ENCODE results near the gene PDE3A.
"Not testable (repeated sequence)": the region's sequence is repeated elsewhere in the genome, so short reads cannot be mapped to it uniquely, and the experiment has no call there.

PDE3A gene

DNA sequence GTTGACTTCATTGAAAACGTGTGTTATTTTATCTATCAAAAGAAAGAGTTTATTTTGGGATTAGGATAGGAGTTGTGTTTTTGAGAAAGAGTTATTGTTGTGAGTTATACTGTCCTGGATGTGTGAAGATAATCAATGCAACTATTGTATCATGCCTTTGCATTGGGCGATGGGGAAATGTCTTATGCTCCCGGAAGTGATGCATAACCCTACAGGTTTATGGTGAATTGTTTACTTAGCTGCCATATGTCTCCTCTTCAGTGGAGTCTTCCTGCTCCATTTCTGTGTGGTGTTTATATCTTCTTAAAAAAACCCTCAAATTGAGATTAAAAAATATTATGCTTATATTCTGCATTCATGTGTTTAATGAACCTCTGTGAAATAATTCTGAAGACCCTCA, 6.5 kb downstream of the PDE3A start:
- DNase-seq (ENCODE audit: low read depth), result no peak

DNA sequence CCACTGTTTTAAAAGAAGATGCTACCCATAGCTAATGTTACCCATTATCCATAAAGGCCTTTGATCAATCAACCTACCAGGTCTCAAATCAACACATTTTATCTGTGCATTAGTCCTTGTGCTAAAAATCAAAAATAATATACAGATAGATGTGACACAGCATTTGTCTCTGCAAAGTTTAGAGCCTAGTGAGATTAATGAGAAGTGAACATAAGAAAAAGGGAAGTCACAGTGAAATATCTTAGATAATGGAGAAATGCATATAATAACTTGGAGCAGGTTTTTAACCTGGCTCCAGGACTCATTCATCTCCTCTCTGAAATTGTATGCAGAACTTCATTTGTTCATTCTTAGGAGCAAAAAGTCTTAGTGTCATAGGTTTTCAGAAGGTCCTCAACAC, 7.2 kb downstream of the PDE3A start:
- no peak for DNase-seq (ENCODE audit: low read depth)

DNA sequence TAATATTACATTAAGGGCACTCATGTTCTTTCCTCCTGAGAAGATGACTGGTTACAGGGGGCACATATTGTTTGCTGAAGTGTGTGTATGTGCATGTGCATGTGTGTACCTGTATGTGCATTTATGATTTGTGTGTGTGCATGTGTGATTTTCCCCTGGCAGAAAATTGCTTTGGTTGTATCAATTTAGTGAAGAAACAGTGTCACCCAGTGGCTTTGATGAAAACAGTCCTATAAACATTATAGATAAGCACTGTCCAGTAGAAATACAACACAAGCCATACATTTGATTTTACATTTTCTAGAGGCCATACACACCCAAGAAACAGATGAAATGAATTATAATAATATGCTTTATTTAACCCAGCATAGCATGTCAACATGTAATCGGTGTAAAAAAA, 8.6 kb downstream of the PDE3A start:
- no peak for DNase-seq (ENCODE audit: low read depth)

DNA sequence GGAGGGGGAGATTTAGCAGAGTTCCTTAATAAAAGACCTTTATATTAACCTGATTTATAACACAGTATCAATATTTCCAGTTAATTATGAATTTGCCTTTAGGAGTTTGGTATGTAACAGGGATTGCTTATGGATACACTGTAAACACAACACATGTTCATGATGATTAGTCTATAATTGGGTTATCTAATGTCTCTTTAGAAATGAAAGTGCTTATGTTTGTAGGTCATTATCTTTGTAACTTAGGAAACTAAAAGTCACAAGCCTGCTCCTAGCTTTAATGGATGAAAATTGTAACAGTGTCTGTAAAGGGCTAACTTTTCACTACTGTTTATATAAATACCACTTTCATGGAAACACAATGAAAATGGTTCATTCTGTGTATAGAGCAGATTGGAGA, 9.4 kb downstream of the PDE3A start:
- DNase-seq (ENCODE audit: low read depth), result no peak

DNA sequence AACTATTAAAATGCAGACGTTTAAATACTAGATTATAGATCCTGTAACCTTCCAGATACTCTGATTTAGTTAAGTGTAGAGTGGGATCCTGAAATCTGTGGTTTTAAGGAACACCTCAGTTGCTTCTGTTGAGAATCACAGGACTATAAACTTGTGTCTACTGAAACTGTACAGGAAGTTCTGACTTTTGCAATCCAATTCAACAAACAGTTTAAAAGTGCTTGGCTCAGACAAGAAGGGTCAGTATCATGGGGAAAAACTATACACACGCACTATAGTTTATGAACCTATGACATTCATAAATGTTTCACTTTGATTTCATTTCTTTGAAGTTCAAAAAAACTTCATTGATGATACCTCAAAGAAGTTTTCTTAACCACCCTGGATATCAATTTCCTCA, 13.8 kb downstream of the PDE3A start:
- no peak for DNase-seq (ENCODE audit: low read depth)

DNA sequence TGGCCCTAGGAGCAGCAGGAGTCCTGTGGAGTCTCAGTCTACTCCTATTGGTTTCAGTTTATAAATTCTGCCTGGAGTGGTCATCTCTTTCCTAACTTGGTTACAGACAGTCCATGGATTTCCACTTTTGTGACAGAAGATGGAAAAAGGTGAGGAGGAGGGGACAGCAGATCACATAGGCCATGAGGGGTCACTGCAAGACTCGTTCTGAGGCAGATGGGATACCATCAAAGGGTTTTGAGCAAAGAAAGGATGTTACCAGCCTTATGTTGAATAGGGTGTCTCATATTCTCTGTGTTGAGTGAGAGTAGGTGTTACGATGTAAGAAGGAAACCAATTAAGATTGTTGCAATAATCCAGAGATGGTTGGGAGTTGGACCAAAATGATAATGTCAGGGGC, 15.3 kb downstream of the PDE3A start:
- DNase-seq (ENCODE audit: low read depth), result no peak

DNA sequence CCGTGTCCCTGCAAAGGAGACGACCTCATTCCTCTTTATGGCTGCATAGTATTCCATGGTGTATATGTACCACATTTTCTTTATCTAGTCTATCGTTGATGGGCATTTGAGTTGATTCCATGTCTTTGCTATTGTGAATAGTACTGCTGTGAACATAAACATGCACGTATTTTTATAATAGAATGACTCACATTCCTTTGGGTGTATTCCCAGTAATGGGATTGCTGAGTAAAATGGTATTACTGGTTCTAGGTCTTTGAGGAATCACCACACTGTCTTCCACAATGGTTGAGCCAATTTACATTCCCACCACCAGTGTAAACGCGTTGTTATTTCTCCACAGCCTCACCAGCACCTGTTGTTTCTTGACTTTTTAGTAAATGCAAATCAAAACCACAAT, 16.5 kb downstream of the PDE3A start:
- DNase-seq (ENCODE audit: low read depth), result not testable (repeated sequence)

DNA sequence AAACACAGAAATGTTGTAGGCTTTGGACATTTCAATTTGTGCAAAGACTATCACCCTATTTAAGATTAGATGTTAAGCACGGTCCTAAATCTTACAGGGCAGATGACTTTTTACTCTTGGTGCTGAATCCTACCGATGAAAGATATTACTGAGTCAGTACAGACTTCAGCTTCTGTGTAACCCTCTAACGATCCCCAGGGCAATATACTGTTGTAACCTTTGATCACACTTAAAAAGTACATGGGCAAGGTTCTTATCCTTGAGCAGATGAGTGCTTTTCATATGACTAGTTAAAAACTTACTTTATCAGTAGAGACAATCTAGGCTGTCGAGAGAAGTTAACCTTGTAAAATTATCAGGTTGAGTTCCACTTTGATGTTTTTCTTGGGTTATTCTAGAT, 22.5 kb downstream of the PDE3A start:
- DNase-seq (ENCODE audit: low read depth), result no peak

DNA sequence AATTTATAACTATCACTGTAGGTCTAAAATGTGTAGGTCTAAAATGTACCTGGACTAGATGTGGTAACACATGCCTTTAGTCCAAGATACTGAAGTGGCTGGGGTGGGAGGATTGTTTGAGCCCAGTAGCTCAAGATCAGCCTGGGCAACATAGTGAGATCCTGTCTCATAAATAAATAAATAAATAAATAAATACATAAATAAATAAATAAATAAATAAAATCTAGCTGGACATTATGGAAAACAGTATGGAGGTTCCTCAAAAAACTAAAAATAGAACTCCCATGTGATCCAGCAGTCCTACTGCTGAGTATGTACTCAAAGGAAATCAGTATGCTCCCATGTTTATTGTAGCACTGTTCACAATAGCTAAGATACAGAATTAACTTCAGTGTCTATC, 24.0 kb downstream of the PDE3A start:
- DNase-seq (ENCODE audit: low read depth), result no peak

DNA sequence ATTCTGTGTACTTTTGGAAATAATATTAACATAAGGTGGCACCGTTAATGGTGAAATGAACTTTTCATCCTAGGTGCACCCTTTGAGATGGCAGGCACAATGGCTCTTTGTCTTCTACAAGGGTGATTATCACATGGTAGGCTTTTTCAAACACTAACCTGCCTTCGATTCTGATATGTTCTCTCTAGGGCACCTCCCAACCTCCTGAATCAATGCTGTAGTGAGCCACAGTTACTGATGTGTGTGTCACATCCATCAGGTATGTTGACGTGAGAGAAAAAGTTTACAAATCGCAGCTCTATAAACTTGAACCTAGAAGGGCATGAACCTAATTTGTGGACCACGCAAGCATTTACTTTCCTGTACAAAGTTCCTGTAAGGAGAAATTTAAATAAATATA, 25.4 kb downstream of the PDE3A start:
- no peak for DNase-seq (ENCODE audit: low read depth)

DNA sequence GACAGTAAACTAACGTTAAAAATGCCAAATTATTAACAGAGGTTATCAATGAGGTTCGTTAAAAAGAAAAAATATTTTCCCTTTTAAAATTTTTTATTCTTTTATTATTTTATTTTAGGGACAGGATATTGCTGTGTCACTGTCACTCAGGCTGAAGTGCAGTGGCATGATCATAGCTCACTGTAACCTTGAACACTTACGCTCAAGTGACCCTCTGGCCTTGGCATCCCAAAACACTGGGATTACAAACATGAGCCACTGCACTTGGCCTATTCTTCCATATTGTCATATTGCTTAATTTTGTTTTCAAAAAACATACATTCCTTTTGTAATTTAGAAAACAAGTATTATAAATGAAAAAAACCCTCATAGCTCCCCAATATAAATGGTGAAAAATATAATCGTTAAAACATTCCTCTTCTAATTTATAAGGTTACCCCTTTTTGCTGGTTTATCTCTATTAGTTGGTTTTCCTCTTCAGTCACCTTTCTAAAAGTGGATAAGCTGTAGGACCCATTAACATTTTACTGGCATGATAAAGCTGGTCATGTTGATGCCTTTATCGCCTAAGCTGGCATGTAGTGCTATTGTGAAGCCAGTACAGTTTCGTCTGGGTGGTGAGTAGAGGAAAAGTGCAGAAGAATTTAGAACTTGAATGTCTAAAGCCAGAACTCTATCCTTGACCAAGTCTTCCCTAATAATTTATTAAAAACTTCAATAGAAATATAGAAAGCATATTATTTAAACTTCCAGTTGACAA, 27.6 kb downstream of the PDE3A start:
- no peak for DNase-seq (ENCODE audit: low read depth)

DNA sequence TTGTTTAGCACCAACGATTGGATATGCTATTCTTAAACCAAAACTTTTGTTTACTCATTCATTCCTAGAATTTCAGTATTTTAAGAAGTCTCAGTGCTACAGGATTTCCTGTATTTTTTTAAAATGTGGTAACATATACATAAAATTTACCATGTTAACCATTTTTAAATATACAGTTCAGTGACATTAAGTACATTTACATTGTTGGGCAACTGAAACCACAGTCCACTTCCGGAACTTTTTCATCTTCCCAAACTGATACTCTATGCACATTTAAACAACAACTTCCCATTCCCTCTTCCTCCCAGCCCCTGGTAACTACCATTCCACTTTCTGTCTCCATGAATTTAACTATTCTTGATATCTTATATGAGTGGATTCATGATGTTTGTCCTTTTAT, 30.3 kb downstream of the PDE3A start:
- no peak for DNase-seq (ENCODE audit: low read depth)

DNA sequence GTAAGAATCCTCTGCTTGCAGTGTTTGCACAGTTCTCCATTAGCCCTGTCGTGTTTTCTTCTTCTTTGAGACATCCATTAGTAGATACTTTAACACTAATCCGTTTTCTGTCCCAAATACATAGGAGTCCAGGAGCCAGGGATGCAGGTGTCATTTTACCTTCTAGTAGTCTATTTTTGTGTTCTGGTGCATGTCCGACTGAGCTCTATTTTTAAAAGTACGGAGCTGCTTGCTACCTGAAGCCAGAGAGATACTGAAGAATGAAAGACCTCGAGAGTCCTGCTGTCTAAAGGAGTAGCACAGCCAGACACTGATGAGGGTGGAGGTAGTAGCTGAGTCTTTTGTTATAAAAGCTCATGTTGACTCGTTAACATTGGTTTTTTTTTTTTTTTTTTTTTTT, 31.7 kb downstream of the PDE3A start:
- no peak for DNase-seq (ENCODE audit: low read depth)

DNA sequence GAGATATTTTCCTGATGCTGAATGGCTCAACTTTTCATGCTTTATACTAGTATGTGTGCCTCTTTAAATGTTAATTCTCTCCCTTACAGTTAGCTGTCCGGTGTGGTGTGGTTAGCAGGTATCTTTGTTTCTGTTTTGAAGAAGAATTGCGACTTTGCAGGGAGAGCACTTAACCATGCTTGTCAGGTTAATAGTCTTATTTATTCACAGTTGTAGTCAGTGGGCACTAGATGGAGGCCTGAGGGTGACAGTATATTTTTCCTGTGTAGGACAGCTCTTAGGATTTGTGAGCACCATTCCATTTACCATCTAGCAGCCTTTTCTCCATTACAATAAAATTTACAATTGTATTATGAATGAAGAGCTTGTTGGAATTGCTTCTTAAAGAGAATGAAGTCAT, 34.9 kb downstream of the PDE3A start:
- DNase-seq (ENCODE audit: low read depth), result no peak

DNA sequence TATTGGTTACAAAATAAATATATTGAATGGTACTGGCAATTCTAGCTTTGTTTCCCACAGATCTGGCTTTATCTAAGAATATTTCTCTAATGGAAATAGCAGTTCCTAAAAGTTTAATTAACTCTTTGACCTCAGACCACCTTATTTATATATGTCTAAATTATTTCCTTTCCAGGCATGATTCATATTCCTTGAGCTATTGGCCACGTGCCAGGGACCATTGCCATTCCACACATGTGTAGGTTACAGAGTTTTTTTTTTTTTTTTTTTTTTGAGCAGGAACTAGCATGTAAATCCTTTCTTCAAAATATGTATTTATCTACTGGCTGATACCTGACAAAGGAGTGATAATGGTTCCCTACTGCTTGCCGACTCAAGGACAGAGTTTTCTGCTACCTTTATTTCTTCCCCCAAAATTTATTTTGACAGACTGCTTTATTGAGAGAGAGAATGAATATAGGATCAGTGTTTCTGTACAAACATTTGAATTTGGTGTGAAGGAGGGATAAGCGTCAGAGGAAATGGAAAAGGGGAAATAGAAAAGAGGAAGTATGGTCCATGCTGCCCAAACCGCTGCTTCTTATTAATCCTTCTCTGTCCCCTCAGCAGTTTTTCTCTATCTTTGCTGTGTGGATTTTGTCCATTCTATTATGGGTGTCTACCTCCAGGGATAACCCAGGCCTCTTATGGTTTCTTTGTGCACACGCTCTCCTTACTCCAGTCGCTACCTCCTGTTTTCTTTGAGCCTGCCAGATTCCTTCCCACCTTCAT, 36.4 kb downstream of the PDE3A start:
- DNase-seq (ENCODE audit: low read depth), result peak; percentile 13

DNA sequence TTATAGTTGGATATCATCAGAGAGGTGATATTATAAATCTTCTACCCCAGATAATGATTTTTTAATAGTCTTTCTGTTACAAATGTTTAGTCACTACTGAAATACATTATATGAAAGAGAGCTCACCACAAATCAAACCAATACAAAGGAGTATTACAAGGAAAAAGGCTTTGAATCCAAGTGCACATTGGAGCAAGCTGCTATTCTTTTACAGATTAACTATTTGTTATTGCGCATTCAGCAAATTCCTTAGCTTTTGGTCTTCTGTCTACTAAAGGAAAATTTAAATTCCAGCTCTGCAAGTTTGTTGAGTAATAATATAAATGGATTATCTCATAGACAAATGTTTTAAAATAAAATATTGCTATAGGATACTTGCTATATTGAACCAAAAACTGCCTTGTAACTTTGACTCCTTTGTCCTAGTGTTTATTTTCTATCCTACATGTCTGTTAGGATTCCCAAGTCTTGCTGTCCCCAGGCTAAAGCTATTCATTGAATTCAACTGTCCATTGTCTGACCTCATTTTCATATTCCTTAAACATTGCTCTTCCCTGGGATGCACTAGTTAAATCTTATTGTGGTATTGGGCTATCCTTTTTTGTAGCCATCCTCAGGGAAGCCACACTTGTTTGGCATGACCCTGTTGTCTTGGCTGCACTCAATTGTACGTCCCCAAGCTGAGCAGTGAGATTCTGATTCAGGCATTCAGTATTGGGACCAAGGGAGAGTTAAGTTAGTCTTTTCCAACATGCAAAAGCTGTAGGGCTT, 41.5 kb downstream of the PDE3A start:
- DNase-seq (ENCODE audit: low read depth), result no peak

DNA sequence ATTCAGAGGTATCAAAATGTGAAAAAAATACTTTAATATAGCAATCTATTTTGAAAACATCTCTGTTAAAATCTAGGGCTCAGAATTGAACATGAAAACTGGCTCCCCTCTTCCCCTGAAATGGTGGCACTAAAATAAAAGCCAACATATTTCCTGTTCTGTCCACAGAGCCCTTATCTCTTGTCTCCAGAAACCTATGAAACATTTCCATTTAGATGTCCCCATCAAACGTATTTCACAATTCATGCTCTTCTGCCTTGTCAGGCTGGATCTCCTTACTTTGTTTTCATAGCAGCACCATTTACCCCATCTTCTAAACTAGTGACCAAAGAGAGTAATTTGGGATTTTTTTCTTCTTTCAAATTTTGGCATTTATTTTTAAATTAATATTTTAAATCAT, 42.4 kb downstream of the PDE3A start:
- no peak for DNase-seq (ENCODE audit: low read depth)

DNA sequence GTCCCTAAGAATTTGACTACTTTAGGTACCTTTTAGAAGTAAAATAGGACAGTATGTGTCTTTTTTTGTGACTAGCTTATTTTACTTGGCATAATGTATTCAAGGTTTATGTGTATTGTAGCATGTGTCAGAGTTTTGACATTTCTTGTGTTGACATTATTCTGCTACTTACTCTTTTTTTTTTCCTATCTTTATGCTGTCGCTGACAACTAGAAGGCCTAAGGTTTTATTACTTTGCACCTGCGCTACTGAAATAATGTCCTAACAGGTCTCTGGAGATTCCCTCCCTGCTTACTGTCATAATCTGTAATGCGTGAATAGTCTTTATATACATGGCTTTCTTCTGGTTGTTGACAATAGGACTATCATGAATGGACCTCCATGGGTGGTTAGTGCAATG, 43.0 kb downstream of the PDE3A start:
- no peak for DNase-seq (ENCODE audit: low read depth)

DNA sequence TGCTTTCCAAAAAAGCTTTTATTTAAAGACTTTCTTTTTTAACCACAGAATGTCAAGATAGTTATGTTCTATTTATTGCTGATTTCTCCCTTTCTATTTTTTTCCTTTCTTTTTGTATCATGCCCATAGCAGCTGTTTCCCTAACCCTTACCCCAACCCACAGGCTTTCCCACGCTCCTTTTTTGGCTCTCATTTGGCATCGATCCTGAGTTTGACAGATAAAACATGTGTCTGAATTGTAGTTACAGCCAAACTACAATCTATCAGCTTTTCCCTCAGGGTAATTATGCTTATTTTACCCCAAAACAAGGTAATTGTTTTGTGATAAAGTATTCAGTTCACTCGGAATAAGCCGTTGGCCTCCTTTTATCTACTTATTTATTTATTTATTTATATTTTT, 46.7 kb downstream of the PDE3A start:
- DNase-seq (ENCODE audit: low read depth), result no peak

DNA sequence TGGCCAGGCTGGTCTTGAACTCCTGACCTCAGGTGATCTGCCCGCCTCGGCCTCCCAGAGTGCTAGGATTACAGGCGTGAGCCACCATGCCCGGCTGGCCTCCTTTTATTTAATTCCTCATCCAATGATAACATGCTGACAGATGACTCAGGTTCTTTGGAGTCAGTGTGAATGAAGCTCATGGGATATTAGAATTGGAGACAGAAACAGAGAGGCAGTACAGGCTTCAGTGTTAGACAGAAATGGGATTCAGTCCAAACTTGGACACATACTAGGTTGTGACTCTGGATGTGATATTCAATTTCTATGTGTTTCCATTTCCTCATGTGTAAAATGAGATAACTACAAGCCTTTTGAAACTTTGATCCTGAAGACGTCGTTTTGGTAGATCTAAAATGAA, 47.3 kb downstream of the PDE3A start:
- no peak for DNase-seq (ENCODE audit: low read depth)

DNA sequence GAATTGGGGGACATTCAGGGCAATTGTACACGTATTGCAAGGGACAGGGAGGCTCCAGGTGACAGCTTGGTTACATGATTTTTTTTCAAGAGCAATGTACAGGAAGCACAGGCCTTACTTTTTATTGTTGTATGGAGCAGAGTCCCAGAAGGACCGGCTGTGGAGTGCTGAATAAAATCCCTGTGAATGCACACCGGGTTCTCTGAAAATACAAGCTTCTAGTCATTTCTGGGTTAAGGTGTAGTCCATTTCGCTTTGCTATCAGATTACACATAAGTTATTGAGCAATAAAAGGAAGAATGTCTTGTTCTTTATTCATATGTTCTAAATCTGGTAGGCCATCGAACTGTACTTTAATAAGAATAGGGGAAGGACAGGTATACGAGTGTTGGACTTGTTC, 52.2 kb downstream of the PDE3A start:
- DNase-seq (ENCODE audit: low read depth), result no peak

DNA sequence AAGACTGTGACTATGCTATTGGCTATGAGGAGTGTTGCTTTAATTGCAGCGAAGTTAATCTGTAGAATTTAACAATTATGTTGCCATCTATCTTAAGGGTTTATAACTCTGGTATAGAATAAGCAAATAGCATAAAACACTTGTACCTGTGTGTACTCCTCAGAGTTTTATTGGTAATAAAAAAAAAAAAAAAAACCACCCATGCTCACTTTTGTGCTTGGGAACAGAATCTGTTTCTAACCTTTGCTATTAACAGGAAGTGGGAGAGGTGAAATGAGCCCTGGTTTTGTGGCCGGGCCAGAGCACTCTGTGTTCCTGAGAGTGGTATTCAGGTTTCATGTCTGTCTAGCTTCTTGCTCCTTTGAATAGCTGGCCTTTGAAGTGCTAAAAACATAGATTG, 53.1 kb downstream of the PDE3A start:
- no peak for DNase-seq (ENCODE audit: low read depth)

DNA sequence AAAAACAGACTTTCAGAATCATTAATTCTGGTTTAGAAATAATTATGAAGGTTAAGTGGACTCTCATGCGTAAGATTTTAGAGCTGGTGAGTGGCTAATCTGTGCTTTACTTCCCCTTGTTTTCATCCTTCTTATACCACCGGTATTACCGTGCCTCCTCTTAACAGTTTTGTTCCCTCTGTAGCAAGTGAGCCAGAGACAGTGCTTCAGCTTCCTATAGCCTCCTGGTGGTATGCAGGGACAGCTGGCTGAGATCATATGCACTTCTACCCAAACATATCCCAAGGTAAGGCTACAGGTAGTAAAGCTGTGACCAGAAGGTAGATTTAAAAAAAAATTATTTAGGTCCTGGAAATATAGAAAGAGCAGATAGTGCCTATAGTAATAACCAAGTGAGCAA, 55.2 kb downstream of the PDE3A start:
- no peak for DNase-seq (ENCODE audit: low read depth)

All from non-pigmented ciliary epithelial cell (primary cell).